H1 (cell line): ENCODE data around the gene SKA3.
"Not testable (repeated sequence)": the region's sequence is repeated elsewhere in the genome, so short reads cannot be mapped to it uniquely, and the experiment has no call there.

Experiments used
- ATF3 ChIP-seq: IDR thresholded peaks from 2 replicates; pipeline ENCODE4 v1.6.1; 2011; ENCODE audit warnings: low read depth, mild to moderate bottlenecking, low read length; ENCODE audit not compliant: insufficient read depth
- CEBPB ChIP-seq: IDR thresholded peaks from 2 replicates; pipeline ENCODE4 v1.6.1; 2012; ENCODE audit warnings: low read depth, low read length
- CREB1 ChIP-seq: IDR thresholded peaks from 2 replicates; pipeline ENCODE4 v1.6.1; 2012; ENCODE audit warnings: inconsistent platforms
- CTCF ChIP-seq, 3 experiments: IDR thresholded peaks; 1 replicate in 2 of 3; 2 replicates in 1 of 3; pipeline versions ENCODE4 v1.5.1 to v1.6.1; 2011; ENCODE audit warnings: low read length in 3 of 3, mild to moderate bottlenecking in 3 of 3, inconsistent platforms in 2 of 3, low read depth in 1 of 3, moderate library complexity in 1 of 3; ENCODE audit not compliant: insufficient read depth in 1 of 3; ENCODE audit errors: control extremely low read depth in 1 of 3
- EP300 ChIP-seq, 2 experiments: IDR thresholded peaks; 1 replicate in 1 of 2; 2 replicates in 1 of 2; pipeline ENCODE4 v1.6.1; 2011 to 2012; ENCODE audit warnings: low read depth in 2 of 2, low read length in 2 of 2, mild to moderate bottlenecking in 2 of 2, borderline replicate concordance in 1 of 2, inconsistent platforms in 1 of 2, moderate library complexity in 1 of 2
- EZH2 ChIP-seq: fragments of 200-600 bp; sonication (generic); IDR thresholded peaks from 2 replicates; pipeline ENCODE4 v1.7.1; 2012; ENCODE audit warnings: low read depth, mild to moderate bottlenecking, moderate library complexity, low read length, inconsistent platforms; ENCODE audit not compliant: severe bottlenecking
- MAFK ChIP-seq: IDR thresholded peaks from 2 replicates; pipeline ENCODE4 v1.6.1; 2012; ENCODE audit warnings: low read depth, mild to moderate bottlenecking, improper control_type of control experiment, low read length
- POLR2AphosphoS5 ChIP-seq: IDR thresholded peaks from 2 replicates; pipeline ENCODE4 v1.6.1; 2011; ENCODE audit warnings: low read depth, low read length
- SIX5 ChIP-seq: IDR thresholded peaks from 2 replicates; pipeline ENCODE4 v1.6.1; 2011; ENCODE audit warnings: mild to moderate bottlenecking, low read depth, low read length
- SUZ12 ChIP-seq: fragments of 200-600 bp; sonication (generic); IDR thresholded peaks from 2 replicates; pipeline ENCODE4 v1.6.1; 2012; ENCODE audit warnings: mild to moderate bottlenecking, inconsistent platforms, low read length, moderate library complexity, mixed read lengths

DNA sequence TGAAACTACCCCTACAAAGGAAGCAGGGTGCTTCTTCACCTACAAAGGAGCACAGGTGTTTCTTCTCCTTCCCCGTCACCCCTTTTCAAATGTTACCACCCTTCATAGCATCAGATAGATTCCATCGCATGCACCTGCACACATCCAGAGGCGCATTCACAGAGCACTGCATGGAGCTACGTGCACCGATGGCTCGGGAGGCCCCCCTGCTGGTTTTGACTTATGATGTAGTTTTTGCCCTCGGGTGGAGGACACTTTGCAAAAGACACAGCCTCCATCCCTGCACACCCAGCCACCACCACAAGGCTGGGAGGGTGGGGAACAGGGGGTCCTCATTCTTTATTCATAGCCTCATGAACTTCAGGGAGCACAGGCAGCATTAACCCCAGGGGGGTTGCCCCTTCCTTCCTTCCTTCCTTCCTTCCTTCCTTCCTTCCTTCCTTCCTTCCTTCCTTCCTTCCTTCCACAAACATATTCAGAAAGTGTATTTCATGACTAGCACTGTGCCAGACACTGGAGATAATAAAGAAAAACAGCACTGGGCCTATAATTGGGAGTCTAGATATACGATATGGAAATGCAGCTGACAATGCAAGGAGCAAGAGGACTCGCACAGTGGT is 21.4 kb upstream of the SKA3 start:
- TF ChIP-seq CTCF (IDR thresholded peaks at IDR 0.05; ENCODE audit: control extremely low read depth in 1 of 3, insufficient read depth in 1 of 3, low read depth in 1 of 3, low read length in 3 of 3); EZH2; MAFK; POLR2AphosphoS5; EP300 (IDR thresholded peaks at IDR 0.05; ENCODE audit: borderline replicate concordance in 1 of 2, low read depth in 2 of 2, low read length in 2 of 2); SIX5; CEBPB; CREB1; SUZ12; ATF3: not testable (repeated sequence)
